Activated naive CD4-positive, alpha-beta T cell treated with anti-CD3 and anti-CD28 coated beads, Interleukin-2, amount 10 ng/mL, durations not matched to agents 7 days and 5 days (primary cell): ENCODE data around the gene ZNF516.

Experiments used
- CTCF ChIA-PET: fragments of 350-600 bp; sonication (Branson Sonifier 250); formaldehyde crosslinking; loops from one replicate; lab custom pipeline; 2021; ENCODE audit warnings: antibody characterized with exemption; lab: Charles Lee
- DNase-seq: peaks from one replicate; pipeline ENCODE4 v3.0.0-alpha.2; 2020
- H3K27ac Mint-ChIP-seq: one replicate; pipeline ENCODE4 v1.8.0; 2021; ENCODE audit warnings: mild to moderate bottlenecking, moderate library complexity, mixed read lengths
- H3K27me3 Mint-ChIP-seq: one replicate; pipeline ENCODE4 v1.8.0; 2021; ENCODE audit warnings: mild to moderate bottlenecking, mixed read lengths
- H3K36me3 Mint-ChIP-seq: one replicate; pipeline ENCODE4 v1.8.0; 2021; ENCODE audit warnings: mixed read lengths
- H3K4me1 Mint-ChIP-seq: one replicate; pipeline ENCODE4 v1.8.0; 2021; ENCODE audit warnings: mixed read lengths
- H3K4me3 Mint-ChIP-seq: one replicate; pipeline ENCODE4 v1.8.0; 2021; ENCODE audit warnings: mild to moderate bottlenecking, moderate library complexity, mixed read lengths
- H3K9me3 Mint-ChIP-seq: one replicate; pipeline ENCODE4 v1.8.0; 2021; ENCODE audit warnings: mixed read lengths

Gene ZNF516

DNA sequence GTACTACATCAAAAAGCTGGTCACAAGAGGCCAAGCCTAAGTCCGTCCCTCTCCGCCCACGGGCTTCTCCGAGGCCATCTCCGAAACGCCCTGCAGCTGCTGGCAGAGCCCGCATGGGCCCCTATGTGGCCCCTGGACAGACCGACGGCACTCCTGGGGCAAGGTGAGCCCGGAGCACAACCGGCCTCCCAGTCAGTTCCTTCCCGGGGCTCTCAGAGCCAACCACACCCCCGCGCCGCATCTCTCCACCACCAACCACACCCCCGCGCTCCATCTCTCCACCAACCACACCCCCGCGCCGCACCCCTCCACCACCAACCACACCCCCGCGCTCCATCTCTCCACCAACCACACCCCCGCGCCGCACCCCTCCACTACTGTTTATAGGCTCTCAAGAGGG is 93.5 kb downstream of the ZNF516 start:
- DNase-seq, result no peak
- Mint-ChIP-seq H3K9me3 (no peaks in the 10 kb centered on the region), H3K4me1 (peaks cover 4% of the 10 kb centered on the region), H3K27me3 (peaks cover 15% of the 10 kb centered on the region), H3K27ac (no peak overlapping the region), H3K4me3 (no peak overlapping the region), H3K36me3 (no peaks in the 10 kb centered on the region)
- CTCF ChIA-PET, result interaction anchor here (0.7 to 8.2 kb wide), 4 partner anchors 11 to 308 kb away, joined by 3 to 83 read pairs (median 3); no protein-coding TSS in a partner anchor

DNA sequence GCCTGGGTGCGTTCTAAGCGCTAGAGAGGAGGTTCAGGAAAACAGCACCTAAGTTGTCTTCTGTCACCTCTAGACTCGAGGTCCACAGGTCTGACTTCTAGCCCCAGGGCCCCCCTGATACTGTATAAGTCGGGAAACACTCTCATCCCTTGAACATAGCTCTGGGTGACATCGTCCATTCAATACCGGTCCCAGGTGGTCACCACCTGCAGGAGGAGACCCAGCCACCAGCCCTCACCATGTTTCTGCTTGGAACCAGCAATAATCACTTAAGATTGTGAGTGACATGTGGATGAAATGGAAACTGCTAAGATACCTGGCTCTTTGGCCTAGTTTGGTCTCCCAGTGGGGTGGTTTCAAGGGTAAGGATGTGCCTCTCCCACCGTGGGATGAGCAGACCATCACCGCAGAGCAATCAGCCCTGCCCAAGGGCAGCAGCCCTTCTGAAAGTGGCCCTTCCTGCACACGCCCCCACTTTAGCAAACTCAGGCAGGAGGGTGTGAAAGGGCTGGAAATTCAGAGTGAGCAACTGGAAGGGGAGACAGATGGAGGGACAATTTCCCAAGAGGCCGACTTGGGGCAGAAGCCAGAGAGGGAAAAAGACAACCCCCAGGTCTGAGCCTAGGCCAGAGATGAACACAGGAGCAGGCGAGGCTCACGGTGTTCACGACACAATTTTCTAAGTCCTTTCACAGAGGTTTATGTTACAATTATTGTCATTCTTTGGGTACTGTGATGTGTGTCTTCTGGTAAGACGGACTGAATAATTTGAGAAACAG is 95.2 kb downstream of the ZNF516 start:
- H3K4me3 Mint-ChIP-seq, result no peak overlapping the region
- CTCF ChIA-PET, result interaction anchor here (0.6 to 8.2 kb wide), 12 partner anchors 9 to 403 kb away, joined by 3 to 83 read pairs (median 4); no protein-coding TSS in a partner anchor
- no peaks in the 10 kb centered on the region for H3K9me3 Mint-ChIP-seq
- no peak for DNase-seq
- no peak overlapping the region for H3K27ac Mint-ChIP-seq
- no peaks in the 10 kb centered on the region for H3K36me3 Mint-ChIP-seq
- H3K27me3 Mint-ChIP-seq, result peaks cover 19% of the 10 kb centered on the region
- peaks cover 4% of the 10 kb centered on the region for H3K4me1 Mint-ChIP-seq

DNA sequence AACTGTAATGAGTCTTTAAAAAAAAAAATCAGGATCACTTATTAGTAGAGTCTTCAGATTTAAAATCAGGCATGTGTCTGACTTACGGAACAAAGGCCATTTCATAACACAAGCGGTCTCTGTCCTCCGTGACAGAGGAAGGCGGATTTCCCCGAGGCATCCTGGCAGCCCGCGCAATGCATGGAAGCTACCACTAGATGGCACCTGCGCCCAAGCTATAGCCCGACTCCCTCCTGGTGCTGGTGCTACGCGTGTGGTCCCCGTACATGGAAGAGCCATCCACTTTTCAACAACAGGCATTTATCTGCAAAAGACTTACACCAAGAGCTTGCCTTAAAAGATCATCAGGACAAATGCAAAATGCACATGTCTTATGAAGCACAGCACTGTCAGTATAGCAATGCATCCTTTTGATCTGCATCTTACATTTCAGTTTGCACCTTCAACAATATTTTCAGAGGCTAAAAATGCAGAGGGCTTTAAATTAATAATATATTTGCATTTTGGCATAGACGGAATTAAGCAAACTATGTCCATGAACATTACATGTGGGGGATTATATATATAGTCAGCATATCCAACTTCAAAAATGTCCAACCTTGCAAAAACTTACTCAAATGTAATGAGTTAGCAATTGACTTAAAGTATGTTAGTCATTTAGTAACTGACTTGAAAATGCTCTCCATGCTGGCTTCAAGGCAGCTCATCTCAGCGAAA is 96.0 kb downstream of the ZNF516 start:
- Mint-ChIP-seq H3K36me3 (no peaks in the 10 kb centered on the region), H3K4me1 (peaks cover 4% of the 10 kb centered on the region), H3K9me3 (no peaks in the 10 kb centered on the region), H3K27me3 (peaks cover 19% of the 10 kb centered on the region), H3K4me3 (no peak overlapping the region), H3K27ac (no peak overlapping the region)
- CTCF ChIA-PET, result interaction anchor here (0.5 to 8.2 kb wide), 22 partner anchors 9 to 891 kb away, joined by 3 to 83 read pairs (median 4); no protein-coding TSS in a partner anchor
- DNase-seq, result peak; percentile 81

DNA sequence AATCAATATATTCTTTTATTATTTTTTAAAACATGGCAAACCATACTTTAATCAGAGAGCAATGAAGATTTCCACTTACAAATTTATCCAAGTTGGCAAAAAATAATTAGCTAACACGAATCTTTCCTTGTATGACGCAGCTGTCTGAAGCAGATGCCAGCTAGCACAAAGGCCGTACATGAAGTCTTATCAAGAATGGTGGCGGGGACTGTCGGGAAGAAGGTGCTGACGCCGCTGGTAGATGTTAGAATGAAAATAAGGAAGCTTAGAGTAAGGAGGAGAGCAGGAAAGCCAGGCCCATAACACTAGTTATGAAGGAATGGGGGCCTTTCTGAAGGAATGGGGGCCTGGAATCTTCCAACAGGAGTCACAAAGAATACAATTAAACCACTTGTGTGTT is 96.7 kb downstream of the ZNF516 start:
- Mint-ChIP-seq H3K9me3 (no peaks in the 10 kb centered on the region), H3K4me1 (peaks cover 4% of the 10 kb centered on the region), H3K36me3 (no peaks in the 10 kb centered on the region), H3K4me3 (no peak overlapping the region), H3K27me3 (peaks cover 19% of the 10 kb centered on the region), H3K27ac (no peak overlapping the region)
- no peak for DNase-seq
- CTCF ChIA-PET, result interaction anchor here (0.7 to 8.2 kb wide), 16 partner anchors 10 to 405 kb away, joined by 3 to 83 read pairs (median 4); no protein-coding TSS in a partner anchor

DNA sequence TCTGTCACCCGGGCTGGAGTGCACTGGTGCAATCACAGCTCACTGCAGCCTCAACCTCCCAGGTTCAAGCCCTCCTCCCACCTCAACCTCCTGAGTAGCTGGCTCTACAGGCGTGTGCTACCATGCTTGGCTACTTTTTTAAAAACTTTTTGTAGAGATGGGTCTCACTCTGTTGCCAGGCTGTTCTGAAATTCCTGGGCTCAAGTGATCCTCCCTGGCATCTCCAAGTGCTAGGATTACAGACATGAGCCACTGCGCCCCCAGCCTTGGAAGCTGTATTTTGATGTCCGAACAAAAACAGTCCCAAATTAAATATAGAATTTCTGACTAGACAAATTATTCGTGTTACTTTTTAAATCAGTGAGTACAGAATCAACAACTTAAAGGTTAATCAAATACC is 97.4 kb downstream of the ZNF516 start:
- CTCF ChIA-PET, result interaction anchor here (0.9 to 8.2 kb wide), 7 partner anchors 10 to 405 kb away, joined by 3 to 83 read pairs (median 5); no protein-coding TSS in a partner anchor
- Mint-ChIP-seq H3K4me1 (peaks cover 4% of the 10 kb centered on the region), H3K27me3 (peaks cover 19% of the 10 kb centered on the region), H3K4me3 (no peak overlapping the region), H3K36me3 (no peaks in the 10 kb centered on the region), H3K9me3 (no peaks in the 10 kb centered on the region), H3K27ac (no peak overlapping the region)
- DNase-seq, result no peak

DNA sequence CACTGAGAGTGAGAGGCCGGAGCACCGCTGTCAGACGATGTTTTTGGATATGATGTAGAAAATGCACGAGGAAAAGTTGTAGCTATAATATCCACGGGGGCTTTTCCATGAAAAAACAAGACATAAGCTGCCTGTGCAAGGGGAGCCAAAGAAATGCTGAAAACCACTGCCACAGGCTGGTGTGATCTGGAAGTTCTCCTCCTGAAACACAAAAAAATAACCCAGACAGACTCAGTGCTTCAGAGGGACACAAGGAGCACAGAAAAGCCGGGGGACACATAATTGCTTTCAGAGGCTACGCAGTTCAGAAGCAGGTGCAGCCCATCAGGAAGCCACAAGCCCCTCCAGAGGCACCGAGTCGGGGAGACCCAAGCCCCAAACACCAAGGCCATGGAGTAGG is 98.2 kb downstream of the ZNF516 start:
- Mint-ChIP-seq H3K27ac (no peak overlapping the region), H3K4me1 (peaks cover 6% of the 10 kb centered on the region), H3K36me3 (no peaks in the 10 kb centered on the region), H3K27me3 (peaks cover 19% of the 10 kb centered on the region), H3K9me3 (no peaks in the 10 kb centered on the region), H3K4me3 (no peak overlapping the region)
- DNase-seq, result no peak
- CTCF ChIA-PET, result interaction anchor here (0.9 to 8.2 kb wide), 3 partner anchors 9 to 313 kb away, joined by 3 to 83 read pairs (median 5); no protein-coding TSS in a partner anchor

DNA sequence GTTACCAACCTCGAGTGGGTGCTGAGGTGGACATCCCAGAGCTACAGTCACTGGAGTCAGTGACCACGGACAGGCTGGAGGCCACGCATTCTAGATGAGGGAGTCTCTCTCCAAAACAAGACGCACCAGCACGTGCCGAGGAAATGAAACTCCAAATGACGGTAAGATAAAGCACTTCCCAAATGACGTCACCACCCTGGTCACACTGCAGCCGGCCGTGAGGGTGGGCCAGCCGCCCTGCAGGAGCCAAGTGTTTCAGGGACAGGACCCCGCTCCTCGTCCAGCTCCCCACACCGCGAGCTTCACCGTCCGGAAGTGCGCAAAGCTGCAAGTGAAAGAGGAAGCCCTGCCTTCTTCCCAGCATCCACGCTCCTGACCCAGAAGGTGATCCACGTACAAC is 99.4 kb downstream of the ZNF516 start:
- Mint-ChIP-seq H3K4me1 (peaks cover 6% of the 10 kb centered on the region), H3K27ac (no peak overlapping the region), H3K4me3 (no peak overlapping the region), H3K36me3 (no peaks in the 10 kb centered on the region), H3K27me3 (peaks cover 19% of the 10 kb centered on the region), H3K9me3 (no peaks in the 10 kb centered on the region)
- CTCF ChIA-PET, result interaction anchor here (8.2 kb wide), 1 partner anchor 314 kb away, joined by 83 read pairs; no protein-coding TSS in a partner anchor
- no peak for DNase-seq

DNA sequence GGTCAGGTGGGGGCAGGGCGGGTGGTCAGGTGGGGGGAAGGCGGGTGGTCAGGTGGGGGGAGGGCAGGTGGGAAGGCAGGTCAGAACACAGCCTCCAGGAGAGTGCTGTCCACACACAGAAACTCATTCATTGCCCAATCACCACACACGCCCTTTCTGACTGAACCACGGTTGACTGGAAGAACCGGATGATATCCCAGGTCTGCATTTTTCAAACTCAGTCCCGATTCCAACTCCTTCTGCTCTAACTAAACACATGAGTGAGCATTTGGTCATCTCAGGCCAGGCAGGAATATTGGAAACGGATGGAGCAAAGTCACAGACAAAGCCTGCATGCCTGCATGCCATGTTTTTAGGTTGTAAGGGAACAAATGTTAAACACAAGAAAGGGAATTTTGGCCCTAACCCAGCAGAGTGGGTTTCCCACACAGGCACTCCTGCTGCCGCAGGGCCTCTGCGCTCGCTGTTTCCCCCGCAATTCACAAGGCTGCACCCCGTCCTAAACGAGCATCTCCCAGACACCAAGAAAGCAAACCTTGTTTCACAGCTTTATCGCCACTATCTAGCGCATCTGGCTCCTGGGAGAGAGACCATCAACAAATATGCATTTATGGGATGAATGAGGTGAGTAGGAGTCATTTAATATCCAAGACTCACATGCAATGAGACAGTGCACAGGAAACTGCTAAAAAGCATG is 100.1 kb downstream of the ZNF516 start:
- Mint-ChIP-seq H3K27ac (no peak overlapping the region), H3K9me3 (no peaks in the 10 kb centered on the region), H3K4me1 (peaks cover 6% of the 10 kb centered on the region), H3K36me3 (no peaks in the 10 kb centered on the region), H3K4me3 (no peak overlapping the region), H3K27me3 (peaks cover 19% of the 10 kb centered on the region)
- no peak for DNase-seq
- CTCF ChIA-PET, result interaction anchor here (8.2 kb wide), 1 partner anchor 315 kb away, joined by 83 read pairs; no protein-coding TSS in a partner anchor

DNA sequence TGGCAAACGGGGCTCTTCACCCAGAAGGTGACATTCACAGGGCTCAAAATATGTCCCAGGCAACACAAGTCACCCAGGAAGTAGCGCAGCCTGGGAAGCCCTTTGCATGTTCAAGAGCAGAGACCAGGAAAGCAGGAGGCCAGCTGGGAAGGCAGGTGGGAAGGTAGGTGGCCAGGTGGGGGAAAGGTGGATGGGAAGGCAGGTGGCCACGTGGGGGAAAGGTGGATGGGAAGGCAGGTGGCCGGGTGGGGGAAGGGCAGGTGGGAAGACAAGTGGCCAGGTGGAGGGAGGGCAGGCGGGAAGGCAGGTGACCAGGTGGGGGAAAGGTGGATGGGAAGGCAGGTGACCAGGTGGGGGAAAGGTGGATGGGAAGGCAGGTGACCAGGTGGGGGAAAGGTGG is 102.7 kb downstream of the ZNF516 start:
- CTCF ChIA-PET, result no interaction called here
- no peak overlapping the region for H3K4me3 Mint-ChIP-seq
- H3K27me3 Mint-ChIP-seq, result peaks cover 33% of the 10 kb centered on the region
- H3K27ac Mint-ChIP-seq, result no peak overlapping the region
- peak; percentile 19 for DNase-seq
- no peaks in the 10 kb centered on the region for H3K9me3 Mint-ChIP-seq
- no peaks in the 10 kb centered on the region for H3K36me3 Mint-ChIP-seq
- peaks cover 9% of the 10 kb centered on the region for H3K4me1 Mint-ChIP-seq

DNA sequence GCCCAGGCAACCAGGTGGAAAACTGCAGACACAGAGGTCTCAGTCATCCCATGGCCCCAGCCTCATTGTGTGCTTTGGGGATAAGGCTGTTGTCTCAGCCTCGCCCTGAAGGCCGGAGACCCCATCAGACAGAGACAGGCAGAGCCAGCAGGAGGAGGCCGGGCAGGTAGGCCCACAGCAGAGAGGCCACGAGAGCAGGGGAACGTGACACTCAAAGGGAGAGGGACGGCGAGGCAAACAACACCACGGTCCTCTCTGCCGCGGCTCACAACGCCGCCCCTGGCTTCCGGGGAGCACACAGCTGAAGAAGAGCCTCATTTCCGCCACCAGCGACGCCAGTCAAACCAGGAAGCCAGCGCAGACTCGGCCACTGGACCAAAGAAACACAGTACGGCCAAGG is 103.3 kb downstream of the ZNF516 start:
- H3K36me3 Mint-ChIP-seq, result no peaks in the 10 kb centered on the region
- H3K27ac Mint-ChIP-seq, result no peak overlapping the region
- H3K9me3 Mint-ChIP-seq, result no peaks in the 10 kb centered on the region
- peaks cover 14% of the 10 kb centered on the region for H3K4me1 Mint-ChIP-seq
- CTCF ChIA-PET, result no interaction called here
- DNase-seq, result no peak
- H3K27me3 Mint-ChIP-seq, result peaks cover 33% of the 10 kb centered on the region
- no peak overlapping the region for H3K4me3 Mint-ChIP-seq

DNA sequence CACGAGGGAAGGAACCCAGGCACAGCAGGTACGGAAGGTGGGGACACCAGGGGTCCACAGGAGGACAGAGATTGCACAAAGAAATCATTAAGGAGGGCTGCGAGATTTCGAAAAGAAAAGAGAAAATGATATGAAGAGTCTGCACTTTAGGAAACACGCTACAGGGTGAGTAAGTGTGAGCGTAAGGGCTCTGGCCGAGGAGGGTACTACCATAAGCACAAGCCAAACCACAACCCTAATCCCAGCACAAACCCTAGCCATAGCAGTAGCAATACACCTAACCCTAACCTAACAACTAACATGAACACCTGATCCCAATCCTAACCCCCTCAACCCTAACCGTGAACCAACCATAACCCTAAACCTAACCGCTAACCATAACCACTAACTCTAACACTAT is 104.0 kb downstream of the ZNF516 start:
- no peak overlapping the region for H3K4me3 Mint-ChIP-seq
- CTCF ChIA-PET, result no interaction called here
- DNase-seq, result no peak
- peaks cover 33% of the 10 kb centered on the region for H3K27me3 Mint-ChIP-seq
- H3K27ac Mint-ChIP-seq, result no peak overlapping the region
- peaks cover 21% of the 10 kb centered on the region for H3K4me1 Mint-ChIP-seq
- no peaks in the 10 kb centered on the region for H3K36me3 Mint-ChIP-seq
- H3K9me3 Mint-ChIP-seq, result no peaks in the 10 kb centered on the region

DNA sequence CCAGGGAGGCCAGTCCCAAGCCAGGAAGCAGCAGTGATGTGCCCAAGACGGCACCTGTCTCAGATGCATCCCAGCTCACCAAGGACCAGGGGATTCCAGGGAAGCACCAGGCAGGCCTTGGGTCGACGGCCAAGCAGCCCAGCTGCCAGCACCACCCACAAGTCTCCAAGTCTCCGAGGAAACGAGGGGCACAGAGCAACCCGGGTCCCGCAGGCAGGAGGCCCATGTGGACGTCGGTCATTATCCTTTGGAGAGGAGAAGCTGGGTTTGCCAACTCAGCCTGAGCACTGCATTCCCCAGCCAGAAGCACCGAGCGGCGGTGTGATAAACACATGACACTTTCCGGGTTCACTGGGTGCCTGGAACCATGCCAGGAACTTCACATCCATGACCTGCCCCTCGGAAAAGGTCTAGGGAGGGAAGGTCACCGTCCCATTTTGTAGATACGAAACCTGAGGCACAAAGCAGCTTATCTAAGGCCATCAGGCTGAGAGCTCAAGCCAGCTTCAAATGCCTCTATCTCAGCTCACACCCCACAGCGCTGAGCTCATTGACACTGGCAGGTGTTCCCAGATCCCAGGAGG is 104.5 kb downstream of the ZNF516 start:
- CTCF ChIA-PET, result interaction anchor here (0.6 kb wide), 1 partner anchor 11 kb away, joined by 3 read pairs; no protein-coding TSS in a partner anchor
- no peaks in the 10 kb centered on the region for H3K36me3 Mint-ChIP-seq
- H3K27ac Mint-ChIP-seq, result no peak overlapping the region
- no peaks in the 10 kb centered on the region for H3K9me3 Mint-ChIP-seq
- peaks cover 25% of the 10 kb centered on the region for H3K4me1 Mint-ChIP-seq
- no peak overlapping the region for H3K4me3 Mint-ChIP-seq
- DNase-seq, result no peak
- peaks cover 38% of the 10 kb centered on the region for H3K27me3 Mint-ChIP-seq

DNA sequence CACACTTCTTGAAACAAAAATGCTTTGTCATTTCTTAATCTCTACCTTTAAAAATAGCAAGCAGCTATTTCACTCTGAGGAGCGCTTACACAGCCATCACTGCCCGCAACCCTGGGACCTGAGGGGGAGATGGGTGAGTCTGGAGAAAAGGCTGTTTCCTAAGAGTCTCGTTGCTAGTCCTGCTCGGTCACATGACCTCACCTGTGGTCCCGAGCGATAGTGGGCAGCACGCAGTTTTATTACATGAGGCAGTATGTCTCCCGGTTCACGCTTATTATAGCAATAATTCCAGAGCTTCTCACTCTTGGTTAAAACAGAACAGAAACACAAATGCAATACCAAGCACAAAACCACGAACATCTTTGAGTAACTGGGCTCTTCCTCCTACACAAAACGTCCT is 105.3 kb downstream of the ZNF516 start:
- no peak overlapping the region for H3K27ac Mint-ChIP-seq
- no peaks in the 10 kb centered on the region for H3K36me3 Mint-ChIP-seq
- H3K4me3 Mint-ChIP-seq, result no peak overlapping the region
- DNase-seq, result no peak
- CTCF ChIA-PET, result interaction anchor here (0.6 kb wide), 1 partner anchor 12 kb away, joined by 3 read pairs; no protein-coding TSS in a partner anchor
- peaks cover 25% of the 10 kb centered on the region for H3K4me1 Mint-ChIP-seq
- H3K9me3 Mint-ChIP-seq, result no peaks in the 10 kb centered on the region
- peaks cover 45% of the 10 kb centered on the region for H3K27me3 Mint-ChIP-seq
